Naive thymus-derived CD4-positive, alpha-beta T cell (primary cell): Measurements from ENCODE around the gene PPP1R26. TPM values are rescaled to one million over a fixed set of nuclear protein-coding genes. Genes with fewer than 3 reads are reported as not detected.
"Not testable (repeated sequence)": the region's sequence is repeated elsewhere in the genome, so short reads cannot be mapped to it uniquely, and the experiment has no call there.

Experiments
- ATAC-seq: fragments of 150-1000 bp; cut with Tn5 transposase; 2 replicates; pipeline ENCODE4 v1.10.0; 2021; ENCODE audit warnings: mild to moderate bottlenecking, moderate library complexity
- CTCF ChIA-PET: fragments of 350-600 bp; sonication (Branson Sonifier 250); formaldehyde crosslinking; loops from one replicate; lab custom pipeline; 2021; ENCODE audit warnings: antibody characterized with exemption; lab: Charles Lee
- POLR2A ChIA-PET: fragments of 350-600 bp; sonication (Branson Sonifier 250); formaldehyde crosslinking; loops from one replicate; lab custom pipeline; 2021; ENCODE audit warnings: antibody characterized with exemption, inconsistent platforms; lab: Charles Lee
- DNase-seq, 9 donors: peaks; one replicate each; pipeline versions ENCODE4 v3.0.0 to v3.0.0-alpha.2; 2020 to 2022; ENCODE audit warnings: mixed read lengths in 1 of 9
- H3K27ac ChIP-seq: one replicate; pipeline ENCODE4 v1.7.0; 2013; ENCODE audit warnings: mild to moderate bottlenecking, low read depth, low read length, moderate library complexity
- H3K27me3 ChIP-seq, 2 donors: one replicate each; pipeline ENCODE4 v1.7.0; 2013; ENCODE audit warnings: low read length in 2 of 2, mild to moderate bottlenecking in 2 of 2, moderate library complexity in 2 of 2; ENCODE audit not compliant: control insufficient read depth in 2 of 2, insufficient read depth in 2 of 2
- H3K36me3 ChIP-seq, 3 experiments: 1 replicate in 2 of 3; 2 replicates in 1 of 3; pipeline ENCODE4 v1.7.0; 2013; ENCODE audit warnings: low read length in 3 of 3, mild to moderate bottlenecking in 3 of 3, moderate library complexity in 1 of 3; ENCODE audit not compliant: insufficient read depth in 3 of 3, control insufficient read depth in 2 of 3
- H3K4me1 ChIP-seq, 2 donors: one replicate each; pipeline ENCODE4 v1.7.0; 2013; ENCODE audit warnings: low read length in 2 of 2, mild to moderate bottlenecking in 2 of 2, moderate library complexity in 1 of 2; ENCODE audit not compliant: control insufficient read depth in 2 of 2, insufficient read depth in 2 of 2
- H3K4me3 ChIP-seq: 2 replicates; pipeline ENCODE4 v1.7.0; 2013; ENCODE audit warnings: mild to moderate bottlenecking, low read length
- H3K9me3 ChIP-seq, 3 experiments: 1 replicate in 2 of 3; 2 replicates in 1 of 3; pipeline ENCODE4 v1.7.0; 2013; ENCODE audit warnings: low read length in 3 of 3; ENCODE audit not compliant: control insufficient read depth in 2 of 3
- H3K27ac Mint-ChIP-seq, 9 donors: one replicate each; pipeline ENCODE4 v1.8.0; 2020 to 2022; ENCODE audit warnings: mixed read lengths in 9 of 9, mild to moderate bottlenecking in 8 of 9, moderate library complexity in 5 of 9, inconsistent platforms in 2 of 9
- H3K27me3 Mint-ChIP-seq, 5 donors: one replicate each; pipeline ENCODE4 v1.8.0; 2021 to 2022; ENCODE audit warnings: mixed read lengths in 5 of 5, mild to moderate bottlenecking in 1 of 5
- H3K36me3 Mint-ChIP-seq, 5 donors: one replicate each; pipeline ENCODE4 v1.8.0; 2020 to 2022; ENCODE audit warnings: mixed read lengths in 5 of 5, mild to moderate bottlenecking in 3 of 5, inconsistent platforms in 1 of 5
- H3K4me1 Mint-ChIP-seq, 7 donors: one replicate each; pipeline ENCODE4 v1.8.0; 2020 to 2022; ENCODE audit warnings: mixed read lengths in 7 of 7, mild to moderate bottlenecking in 3 of 7, inconsistent platforms in 1 of 7
- H3K4me3 Mint-ChIP-seq, 10 donors: one replicate each; pipeline ENCODE4 v1.8.0; 2020 to 2022; ENCODE audit warnings: mild to moderate bottlenecking in 10 of 10, mixed read lengths in 10 of 10, moderate library complexity in 6 of 10, inconsistent platforms in 2 of 10
- H3K9me3 Mint-ChIP-seq, 11 donors: one replicate each; pipeline ENCODE4 v1.8.0; 2020 to 2022; ENCODE audit warnings: mixed read lengths in 11 of 11, mild to moderate bottlenecking in 4 of 11, inconsistent platforms in 1 of 11, moderate library complexity in 1 of 11
- intact Hi-C, 2 donors: fragments of 100-400 bp; cut with micrococcal nuclease; formaldehyde crosslinking; loops; one replicate each; pipeline ENCODE4 v1.15.1; 2023
- polyA plus RNA-seq, 2 donors: library from polyadenylated mRNA; unstranded; fragments of 300-500 nt; fragmentation: Illumina TruSeq; gene quantifications; one replicate each; pipeline ENCODE4 v1.2.3, GENCODE V29; 2021
- total RNA-seq, 6 experiments: library from RNA in 5 of 6; stranded (reverse) in 5 of 6; gene quantifications; 1 replicate in 5 of 6; 2 replicates in 1 of 6; pipeline ENCODE4 v1.2.3 and lab custom pipeline; 2021 to 2026

Gene PPP1R26
- total and polyA plus RNA-seq, 7 experiments from 2014 or later = 0.05 to 5.6 (median 0.19) TPM; not detected in 2

DNA sequence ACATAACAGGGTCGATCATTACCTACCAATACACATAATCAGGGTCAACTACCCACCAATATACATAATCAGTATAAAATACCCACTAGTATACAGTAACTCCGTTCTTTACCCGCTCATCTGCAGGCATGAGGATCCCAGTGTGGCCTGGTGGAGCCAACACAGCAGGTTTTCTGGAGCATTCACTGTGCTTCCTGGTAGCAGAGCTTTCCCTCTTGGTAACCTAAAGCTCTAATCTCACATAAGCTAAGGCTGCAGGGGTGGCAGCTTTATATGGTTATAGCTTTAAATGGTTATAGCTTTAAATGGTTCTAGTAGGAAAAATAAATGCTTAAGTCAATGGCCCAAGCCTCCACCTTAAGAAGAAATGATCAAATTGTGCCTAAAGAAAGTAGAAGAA, 53.5 kb downstream of the PPP1R26 start:
- Mint-ChIP-seq H3K27me3 (peaks cover 3 to 32% (median 27%) of the 10 kb centered on the region in 5 donors), H3K4me3 (no peak overlapping the region), H3K36me3 (no peaks in the 10 kb centered on the region), H3K9me3 (no peaks in the 10 kb centered on the region), H3K4me1 (peaks cover 0 to 2% (median 0%) of the 10 kb centered on the region in 7 donors), H3K27ac (no peak overlapping the region)
- H3K9me3 ChIP-seq = no peaks in the 10 kb centered on the region
- ATAC-seq = no peak
- H3K36me3 ChIP-seq = no peaks in the 10 kb centered on the region
- H3K27ac ChIP-seq = no peak overlapping the region
- CTCF ChIA-PET = no interaction called here
- no peak overlapping the region for H3K4me3 ChIP-seq
- intact Hi-C loops = no loop called here
- no peaks in the 10 kb centered on the region for H3K4me1 ChIP-seq
- no peaks in the 10 kb centered on the region for H3K27me3 ChIP-seq
- no peak for DNase-seq
- POLR2A ChIA-PET = no interaction called here

DNA sequence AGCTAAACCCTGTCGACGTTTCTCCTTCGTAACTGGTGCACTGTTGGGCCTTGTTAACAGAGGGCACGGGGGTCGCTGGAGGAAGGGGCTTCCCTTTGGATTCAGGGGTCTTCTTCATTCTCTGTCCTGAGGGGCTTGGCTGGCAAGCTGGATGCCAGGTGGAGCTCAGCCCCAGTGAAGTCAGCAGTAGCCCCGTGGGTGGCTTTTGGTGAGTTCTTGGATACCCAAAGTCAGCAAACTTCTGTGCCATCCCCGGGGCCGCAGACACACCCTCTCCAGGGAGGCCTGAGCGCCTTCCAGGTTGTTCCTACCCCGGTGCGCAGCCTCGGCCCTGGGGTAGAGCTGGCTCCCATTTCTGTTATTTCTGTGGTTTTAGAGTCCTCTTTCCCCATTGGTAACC, 54.1 kb downstream of the PPP1R26 start:
- Mint-ChIP-seq H3K4me1 (peaks cover 0 to under 1% (median 0%) of the 10 kb centered on the region in 7 donors), H3K27me3 (peaks cover 3 to 33% (median 27%) of the 10 kb centered on the region in 5 donors), H3K36me3 (no peaks in the 10 kb centered on the region), H3K4me3 (no peak overlapping the region), H3K9me3 (no peaks in the 10 kb centered on the region), H3K27ac (no peak overlapping the region)
- ChIA-PET CTCF (no interaction called here), POLR2A (no interaction called here)
- no peaks in the 10 kb centered on the region for H3K4me1 ChIP-seq
- no peaks in the 10 kb centered on the region for H3K27me3 ChIP-seq
- intact Hi-C loops = no loop called here
- ATAC-seq (no peak), DNase-seq (no peak)
- no peaks in the 10 kb centered on the region for H3K9me3 ChIP-seq
- no peaks in the 10 kb centered on the region for H3K36me3 ChIP-seq
- no peak overlapping the region for H3K4me3 ChIP-seq
- H3K27ac ChIP-seq = no peak overlapping the region

DNA sequence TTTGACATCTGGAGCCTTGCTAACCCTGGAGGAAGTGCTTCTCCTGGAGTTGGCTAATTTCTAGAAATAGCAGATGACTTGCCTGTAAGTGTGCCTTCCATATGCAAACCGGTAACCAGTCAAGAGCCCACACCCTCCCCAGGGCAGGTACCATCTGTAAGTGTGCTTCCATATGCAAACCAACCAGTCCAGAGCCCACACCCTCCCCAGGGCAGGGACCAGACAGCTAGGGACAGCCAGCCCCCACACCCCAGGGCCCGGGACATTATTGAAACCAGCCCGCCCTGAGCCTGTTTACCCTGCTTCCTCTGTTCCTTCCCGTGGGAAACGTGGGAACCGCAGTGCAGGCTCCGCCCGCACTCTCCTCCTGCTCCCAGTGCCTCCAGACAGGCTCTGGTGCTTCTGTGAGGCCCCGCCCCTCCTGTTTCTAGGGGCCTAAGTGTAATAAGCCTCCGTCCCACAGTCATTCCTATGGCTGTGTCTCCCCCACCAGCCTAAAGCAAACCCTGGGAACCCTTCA, 54.7 kb downstream of the PPP1R26 start:
- H3K4me1 ChIP-seq, ATAC-seq, H3K27ac Mint-ChIP-seq, H3K9me3 Mint-ChIP-seq, CTCF ChIA-PET, H3K27ac ChIP-seq, H3K4me3 ChIP-seq, H3K36me3 Mint-ChIP-seq, H3K4me3 Mint-ChIP-seq, POLR2A ChIA-PET, DNase-seq, intact Hi-C loops, H3K36me3 ChIP-seq, H3K9me3 ChIP-seq, H3K27me3 ChIP-seq, H3K4me1 Mint-ChIP-seq: not testable (repeated sequence)
- H3K27me3 Mint-ChIP-seq = peaks cover 3 to 36% (median 30%) of the 10 kb centered on the region in 5 donors

- not testable (repeated sequence) for H3K36me3 Mint-ChIP-seq
Observed at GRCh38 chr9:135534826-135535225, 55.2 kb downstream of the PPP1R26 start.

GRCh38 chr9:135535631-135536030, 56.0 kb downstream of the PPP1R26 start:
- H3K27ac ChIP-seq, intact Hi-C loops, H3K4me1 ChIP-seq, H3K4me1 Mint-ChIP-seq, H3K36me3 Mint-ChIP-seq, ATAC-seq, H3K9me3 ChIP-seq, DNase-seq, H3K27ac Mint-ChIP-seq, H3K4me3 Mint-ChIP-seq, POLR2A ChIA-PET, CTCF ChIA-PET, H3K27me3 ChIP-seq, H3K4me3 ChIP-seq, H3K9me3 Mint-ChIP-seq, H3K36me3 ChIP-seq: not testable (repeated sequence)
- peaks cover 3 to 45% (median 40%) of the 10 kb centered on the region in 5 donors for H3K27me3 Mint-ChIP-seq

More at GRCh38 chr9:135534826-135535225, 55.2 kb downstream of the PPP1R26 start:
- H3K4me3 Mint-ChIP-seq, POLR2A ChIA-PET, H3K4me3 ChIP-seq, DNase-seq, CTCF ChIA-PET, H3K4me1 Mint-ChIP-seq, ATAC-seq, H3K27me3 ChIP-seq, H3K9me3 Mint-ChIP-seq, H3K27ac Mint-ChIP-seq, H3K36me3 ChIP-seq, H3K9me3 ChIP-seq, H3K27ac ChIP-seq, intact Hi-C loops, H3K4me1 ChIP-seq: not testable (repeated sequence)
- H3K27me3 Mint-ChIP-seq = peaks cover 3 to 40% (median 36%) of the 10 kb centered on the region in 5 donors

GRCh38 chr9:135536216-135536615, 56.6 kb downstream of the PPP1R26 start:
- Mint-ChIP-seq H3K4me3 (no peak overlapping the region), H3K27ac (no peak overlapping the region), H3K27me3 (peaks cover 4 to 45% (median 37%) of the 10 kb centered on the region in 5 donors), H3K4me1 (no peaks in the 10 kb centered on the region), H3K36me3 (no peaks in the 10 kb centered on the region), H3K9me3 (no peaks in the 10 kb centered on the region)
- ATAC-seq = no peak
- POLR2A ChIA-PET = no interaction called here
- no peak overlapping the region for H3K4me3 ChIP-seq
- no peak for DNase-seq
- H3K4me1 ChIP-seq = no peaks in the 10 kb centered on the region
- no peak overlapping the region for H3K27ac ChIP-seq
- intact Hi-C loops = no loop called here
- no peaks in the 10 kb centered on the region for H3K36me3 ChIP-seq
- no peaks in the 10 kb centered on the region for H3K27me3 ChIP-seq
- CTCF ChIA-PET = no interaction called here
- H3K9me3 ChIP-seq = no peaks in the 10 kb centered on the region
